Stimulated activated effector memory CD8-positive, alpha-beta T cell treated with anti-CD3 and anti-CD28 coated beads, Interleukin-12 subunit alpha, Interleukin-12 subunit beta, amount 100 ng/mL, for 72 hours (primary cell): ENCODE data around the gene EREG.

Experiments used
- ATAC-seq: fragments of 150-1000 bp; cut with Tn5 transposase; 2 replicates; pipeline ENCODE4 v1.10.0; 2021
- DNase-seq, 2 donors: peaks; one replicate each; pipeline ENCODE4 v3.0.0; 2021 to 2022; ENCODE audit warnings: low spot score in 2 of 2
- H3K27ac Mint-ChIP-seq: one replicate; pipeline ENCODE4 v1.8.0; 2022; ENCODE audit warnings: mild to moderate bottlenecking, mixed read lengths
- H3K36me3 Mint-ChIP-seq: one replicate; pipeline ENCODE4 v1.8.0; 2022; ENCODE audit warnings: mild to moderate bottlenecking, mixed read lengths
- H3K4me1 Mint-ChIP-seq: one replicate; pipeline ENCODE4 v1.8.0; 2022; ENCODE audit warnings: mixed read lengths
- H3K4me3 Mint-ChIP-seq: one replicate; pipeline ENCODE4 v1.8.0; 2022; ENCODE audit warnings: mild to moderate bottlenecking, mixed read lengths
- H3K9me3 Mint-ChIP-seq: one replicate; pipeline ENCODE4 v1.8.0; 2022; ENCODE audit warnings: mixed read lengths

The EREG gene

GRCh38 chr4:74420863-74421262, 55.9 kb downstream of the EREG start:
- DNase-seq: no peak
- no peaks in the 10 kb centered on the region for H3K4me1 Mint-ChIP-seq
- no peak for ATAC-seq
- H3K9me3 Mint-ChIP-seq: no peaks in the 10 kb centered on the region
- H3K27ac Mint-ChIP-seq: no peak overlapping the region
- H3K4me3 Mint-ChIP-seq: no peak overlapping the region
- H3K36me3 Mint-ChIP-seq: no peaks in the 10 kb centered on the region

GRCh38 chr4:74423104-74423503, 58.2 kb downstream of the EREG start:
- no peaks in the 10 kb centered on the region for H3K4me1 Mint-ChIP-seq
- H3K27ac Mint-ChIP-seq: no peak overlapping the region
- no peaks in the 10 kb centered on the region for H3K36me3 Mint-ChIP-seq
- H3K9me3 Mint-ChIP-seq: no peaks in the 10 kb centered on the region
- H3K4me3 Mint-ChIP-seq: no peak overlapping the region
- ATAC-seq (no peak), DNase-seq (no peak)

DNA sequence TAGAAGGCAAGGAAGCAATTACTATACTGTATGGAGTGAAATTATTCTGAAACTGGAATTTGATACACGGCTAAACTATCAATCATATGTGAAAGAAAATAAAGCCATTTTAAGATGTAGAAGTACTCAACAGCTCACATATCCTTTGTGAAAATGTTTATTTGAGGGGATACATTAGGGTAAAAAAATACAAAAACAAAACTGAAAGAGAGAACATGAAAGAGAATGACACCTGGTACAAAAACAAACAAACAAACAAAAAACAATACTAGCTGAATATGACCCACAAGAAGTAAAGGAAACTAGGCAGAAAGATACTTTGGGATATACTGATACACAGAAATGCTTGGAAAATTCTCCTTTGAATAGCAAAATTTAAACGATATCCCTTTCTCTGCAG, 59.2 kb downstream of the EREG start:
- Mint-ChIP-seq H3K4me1 (no peaks in the 10 kb centered on the region), H3K36me3 (no peaks in the 10 kb centered on the region), H3K4me3 (no peak overlapping the region), H3K27ac (no peak overlapping the region), H3K9me3 (no peaks in the 10 kb centered on the region)
- ATAC-seq (no peak), DNase-seq (no peak)

DNA sequence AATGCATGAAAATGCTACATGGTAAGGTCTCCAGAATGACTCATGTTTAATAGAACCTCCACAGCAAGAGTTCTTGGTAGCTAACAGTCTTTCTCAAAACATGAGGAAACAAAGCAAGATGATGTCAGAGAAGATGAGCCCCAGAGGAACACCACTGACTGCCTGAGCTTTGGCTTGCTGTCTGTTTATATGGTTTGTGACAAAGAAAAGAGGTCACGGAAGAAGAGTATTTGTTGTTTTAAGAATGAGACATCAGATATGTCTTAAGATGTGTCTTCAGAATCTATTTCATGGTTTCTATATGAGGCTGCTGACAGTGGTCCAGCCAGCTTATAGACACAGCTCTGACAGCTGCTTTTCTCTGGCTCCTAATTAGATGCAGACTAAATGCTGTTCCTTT, 61.2 kb downstream of the EREG start:
- H3K4me1 Mint-ChIP-seq: no peaks in the 10 kb centered on the region
- ATAC-seq: peak; percentile 93
- H3K27ac Mint-ChIP-seq: no peak overlapping the region
- DNase-seq: no peak
- no peaks in the 10 kb centered on the region for H3K9me3 Mint-ChIP-seq
- H3K36me3 Mint-ChIP-seq: no peaks in the 10 kb centered on the region
- H3K4me3 Mint-ChIP-seq: no peak overlapping the region

GRCh38 chr4:74428276-74428675, 63.3 kb downstream of the EREG start:
- Mint-ChIP-seq H3K27ac (no peak overlapping the region), H3K36me3 (no peaks in the 10 kb centered on the region), H3K4me3 (no peak overlapping the region), H3K4me1 (no peaks in the 10 kb centered on the region), H3K9me3 (no peaks in the 10 kb centered on the region)
- DNase-seq: no peak
- ATAC-seq: no peak

DNA sequence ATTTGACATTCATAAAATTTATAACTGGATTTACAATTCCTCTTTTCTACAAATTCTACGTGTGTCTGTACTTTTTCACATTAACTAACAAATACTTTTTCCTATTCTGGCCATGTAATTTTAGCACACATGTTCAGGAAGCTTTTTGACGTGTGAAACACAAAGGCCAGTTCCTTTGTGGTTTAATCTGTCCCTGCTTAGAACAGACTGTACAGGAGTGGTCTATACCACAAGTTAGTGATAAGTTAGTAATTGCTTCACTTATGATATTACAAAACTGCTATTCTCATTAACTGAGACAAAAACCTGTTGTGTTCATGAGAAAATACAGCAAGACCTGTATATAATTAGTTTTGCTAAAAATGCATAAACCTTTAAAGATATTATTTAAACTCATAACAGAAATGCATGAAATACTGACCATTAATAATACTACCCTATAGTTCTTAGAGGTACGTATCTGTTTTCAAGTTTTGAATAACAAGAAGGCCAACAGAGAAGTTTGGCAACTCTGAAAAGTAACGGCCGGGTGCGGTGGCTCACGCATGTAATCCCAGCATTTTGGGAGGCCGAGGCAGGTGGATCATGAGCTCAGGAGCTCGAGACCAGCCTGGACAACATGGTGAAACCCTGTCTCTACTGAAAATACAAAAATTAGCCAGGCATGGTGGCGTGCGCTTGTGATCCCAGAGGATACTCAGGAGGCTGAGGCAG, 66.3 kb downstream of the EREG start:
- H3K27ac Mint-ChIP-seq: no peak overlapping the region
- H3K4me3 Mint-ChIP-seq: no peak overlapping the region
- ATAC-seq (no peak), DNase-seq (no peak)
- no peaks in the 10 kb centered on the region for H3K4me1 Mint-ChIP-seq
- no peaks in the 10 kb centered on the region for H3K36me3 Mint-ChIP-seq
- no peaks in the 10 kb centered on the region for H3K9me3 Mint-ChIP-seq

- H3K9me3 Mint-ChIP-seq: no peaks in the 10 kb centered on the region
- H3K36me3 Mint-ChIP-seq: no peaks in the 10 kb centered on the region
- DNase-seq (no peak), ATAC-seq (no peak)
- H3K27ac Mint-ChIP-seq: no peak overlapping the region
- H3K4me3 Mint-ChIP-seq: no peak overlapping the region
- no peaks in the 10 kb centered on the region for H3K4me1 Mint-ChIP-seq
These were observed 68.1 kb downstream of the EREG start for GRCh38 chr4:74433043-74433442.

DNA sequence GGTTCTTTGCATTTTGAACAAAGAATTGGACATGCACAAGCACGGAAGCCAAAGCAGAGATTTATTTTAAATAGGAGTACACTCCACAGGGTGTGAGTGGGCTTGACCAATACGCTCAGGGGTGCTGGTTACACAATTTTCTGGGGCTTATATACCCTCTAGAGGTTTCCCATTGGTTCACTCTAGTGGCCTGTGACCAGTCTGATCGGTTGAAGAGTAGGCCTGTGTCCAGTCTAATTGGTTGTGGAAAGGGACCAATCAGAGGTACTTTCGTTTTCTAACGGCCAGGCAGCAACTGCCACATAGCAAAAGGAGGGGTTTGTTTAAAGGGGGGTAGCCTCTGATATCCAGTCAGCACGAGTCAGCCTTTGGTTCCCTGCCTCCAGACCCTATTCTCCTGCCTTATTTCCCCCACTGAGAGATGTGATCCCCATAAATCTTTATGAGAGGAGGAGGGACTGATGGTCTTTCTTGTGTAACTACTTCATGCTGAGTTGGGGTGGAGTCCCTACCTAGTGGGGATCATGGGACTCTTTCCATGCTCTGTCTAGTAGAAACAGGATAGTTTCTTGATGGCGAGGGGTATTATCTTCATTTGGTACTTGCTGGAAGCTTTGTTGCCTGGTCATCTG, 68.7 kb downstream of the EREG start:
- ATAC-seq (no peak), DNase-seq (no peak)
- Mint-ChIP-seq H3K4me3 (no peak overlapping the region), H3K4me1 (no peaks in the 10 kb centered on the region), H3K9me3 (no peaks in the 10 kb centered on the region), H3K27ac (no peak overlapping the region), H3K36me3 (no peaks in the 10 kb centered on the region)

- Mint-ChIP-seq H3K9me3 (no peaks in the 10 kb centered on the region), H3K4me1 (no peaks in the 10 kb centered on the region), H3K27ac (no peak overlapping the region), H3K4me3 (no peak overlapping the region), H3K36me3 (no peaks in the 10 kb centered on the region)
- DNase-seq (no peak), ATAC-seq (no peak)
These were observed 70.4 kb downstream of the EREG start for GRCh38 chr4:74435296-74435695.

DNA sequence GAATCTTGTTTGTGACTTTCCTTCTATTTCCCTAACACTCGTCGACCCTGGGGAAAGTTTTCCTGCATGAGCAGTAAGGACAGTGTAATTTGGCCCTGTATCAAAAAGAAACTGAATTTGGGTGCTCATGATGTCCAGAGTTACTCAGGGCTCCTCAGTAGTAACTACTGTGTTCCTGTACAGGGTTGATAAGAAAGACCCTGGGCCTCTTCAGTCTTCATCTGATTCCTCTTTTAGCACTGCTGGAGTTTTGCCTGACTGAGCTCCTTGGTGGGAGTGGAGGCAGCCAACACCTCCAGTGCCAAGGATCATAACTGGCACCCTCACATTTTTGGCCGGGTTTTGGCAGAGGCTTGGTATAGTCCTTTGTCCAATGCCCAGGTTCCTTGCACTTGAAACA, 72.9 kb downstream of the EREG start:
- Mint-ChIP-seq H3K4me3 (no peak overlapping the region), H3K36me3 (no peaks in the 10 kb centered on the region), H3K4me1 (no peaks in the 10 kb centered on the region)

More for the DNA sequence above, 72.9 kb downstream of the EREG start:
- ATAC-seq (no peak), DNase-seq (no peak)
- Mint-ChIP-seq H3K27ac (no peak overlapping the region), H3K9me3 (no peaks in the 10 kb centered on the region)
